Measurements from ENCODE around the gene WSB1. TPM values are rescaled to one million over a fixed set of nuclear protein-coding genes. Genes with fewer than 3 reads are reported as not detected.

Gene WSB1
- total and polyA plus RNA-seq, 10 of the 15 experiments (the other 5 are each of a cell fraction or from before 2014, with no cell fraction given) = 26.6 to 458 (median 101) TPM

DNA sequence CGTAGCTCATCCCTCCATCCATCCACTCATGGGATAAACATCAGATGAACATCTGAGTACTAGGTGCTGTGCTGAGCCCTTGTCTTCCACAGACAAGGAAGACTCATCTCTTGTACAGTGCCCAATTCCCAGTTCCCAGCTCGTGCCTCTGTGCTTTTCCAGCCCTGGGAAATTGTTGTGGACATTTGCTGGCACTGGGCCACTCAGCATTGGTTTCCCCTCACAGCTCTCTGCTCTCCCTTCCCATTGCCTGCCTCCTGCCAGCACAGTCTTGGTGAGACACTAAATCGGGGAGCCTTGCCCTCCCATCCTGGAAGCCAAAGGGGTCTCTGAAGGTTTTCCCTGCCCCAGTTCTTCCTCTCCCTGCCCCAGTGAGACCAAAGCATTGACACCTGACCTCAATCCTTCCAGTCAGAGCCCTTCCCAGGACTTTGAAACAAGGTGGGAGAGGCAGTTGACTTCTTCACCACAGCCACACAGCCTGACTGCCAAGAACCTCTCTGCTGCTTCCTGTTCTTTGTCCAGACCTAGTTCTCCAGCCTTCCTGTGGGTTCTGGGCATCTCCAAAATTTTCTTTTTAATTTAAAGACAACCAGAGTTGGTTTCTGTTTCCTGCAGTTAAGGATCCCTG lies 50.2 kb downstream of the WSB1 start (continued):
- TF ChIP-seq, protein P1, sequence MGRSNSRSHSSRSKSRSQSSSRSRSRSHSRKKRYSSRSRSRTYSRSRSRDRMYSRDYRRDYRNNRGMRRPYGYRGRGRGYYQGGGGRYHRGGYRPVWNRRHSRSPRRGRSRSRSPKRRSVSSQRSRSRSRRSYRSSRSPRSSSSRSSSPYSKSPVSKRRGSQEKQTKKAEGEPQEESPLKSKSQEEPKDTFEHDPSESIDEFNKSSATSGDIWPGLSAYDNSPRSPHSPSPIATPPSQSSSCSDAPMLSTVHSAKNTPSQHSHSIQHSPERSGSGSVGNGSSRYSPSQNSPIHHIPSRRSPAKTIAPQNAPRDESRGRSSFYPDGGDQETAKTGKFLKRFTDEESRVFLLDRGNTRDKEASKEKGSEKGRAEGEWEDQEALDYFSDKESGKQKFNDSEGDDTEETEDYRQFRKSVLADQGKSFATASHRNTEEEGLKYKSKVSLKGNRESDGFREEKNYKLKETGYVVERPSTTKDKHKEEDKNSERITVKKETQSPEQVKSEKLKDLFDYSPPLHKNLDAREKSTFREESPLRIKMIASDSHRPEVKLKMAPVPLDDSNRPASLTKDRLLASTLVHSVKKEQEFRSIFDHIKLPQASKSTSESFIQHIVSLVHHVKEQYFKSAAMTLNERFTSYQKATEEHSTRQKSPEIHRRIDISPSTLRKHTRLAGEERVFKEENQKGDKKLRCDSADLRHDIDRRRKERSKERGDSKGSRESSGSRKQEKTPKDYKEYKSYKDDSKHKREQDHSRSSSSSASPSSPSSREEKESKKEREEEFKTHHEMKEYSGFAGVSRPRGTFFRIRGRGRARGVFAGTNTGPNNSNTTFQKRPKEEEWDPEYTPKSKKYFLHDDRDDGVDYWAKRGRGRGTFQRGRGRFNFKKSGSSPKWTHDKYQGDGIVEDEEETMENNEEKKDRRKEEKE (IDR thresholded peaks at IDR 0.05) = no peak
- no peak for TF ChIP-seq CHD4 (IDR thresholded peaks at IDR 0.05)

DNA sequence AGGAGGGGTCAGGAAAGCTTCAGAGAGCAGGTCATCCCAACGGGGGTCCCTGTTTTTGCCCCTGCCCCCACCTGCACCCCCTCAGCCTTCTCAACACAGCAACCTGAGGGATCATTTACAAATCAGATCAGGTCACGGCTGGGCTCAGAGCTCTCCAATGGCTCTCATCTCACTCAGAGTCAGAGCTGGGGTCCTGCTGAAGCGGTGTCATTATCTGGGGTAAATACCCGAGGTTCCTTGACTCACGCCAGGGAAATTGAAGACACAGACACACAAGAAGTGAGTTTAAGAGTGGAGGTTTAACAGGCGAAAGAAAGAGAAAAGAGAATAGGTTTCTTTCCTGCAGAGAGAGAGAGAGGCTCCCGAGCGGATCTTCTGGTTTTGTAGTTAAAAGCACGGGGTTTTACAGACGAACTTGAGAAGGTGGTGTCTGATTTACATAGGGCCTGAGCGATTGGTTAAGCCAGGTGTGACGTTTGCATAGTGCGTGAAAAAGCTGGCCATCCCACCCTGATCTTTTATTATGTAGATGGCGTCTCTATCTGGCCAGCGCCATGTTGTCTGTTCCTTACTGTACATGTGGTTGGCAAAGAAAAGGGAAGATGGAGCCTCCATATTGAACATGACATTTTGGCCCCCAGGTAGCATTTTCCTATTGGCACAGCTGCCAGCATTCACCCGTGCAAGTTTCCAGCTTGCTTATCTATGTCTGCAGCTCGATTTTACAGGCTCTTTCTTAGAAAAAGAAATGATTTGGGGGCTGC lies 51.4 kb downstream of the WSB1 start:
- Histone ChIP-seq H3K4me1 (ENCODE audit: control insufficient read depth, insufficient read depth, low read length) (peaks cover 17% of the 10 kb centered on the region), H3K27me3 (replicated peaks in 1 of 2; ENCODE audit: control insufficient read depth in 2 of 2, insufficient read depth in 2 of 2, low read length in 1 of 2) (no peaks in the 10 kb centered on the region), H3K27ac (ENCODE audit: control insufficient read depth, insufficient read depth) (no peak overlapping the region), H3K9me3 (replicated peaks; ENCODE audit: control insufficient read depth, insufficient read depth, low read length) (no peaks in the 10 kb centered on the region), H3K36me3 (ENCODE audit: control insufficient read depth in 2 of 2, insufficient read depth in 2 of 2, low read length in 1 of 2) (no peaks in the 10 kb centered on the region), H3K4me3 (no peak overlapping the region), H3K79me2 (ENCODE audit: control insufficient read depth, insufficient read depth, low read length) (no peaks in the 10 kb centered on the region), H4K20me1 (ENCODE audit: control insufficient read depth, insufficient read depth) (no peaks in the 10 kb centered on the region), H3K9ac (ENCODE audit: control insufficient read depth, insufficient read depth, low read length) (no peak overlapping the region), H2AFZ (ENCODE audit: control insufficient read depth, low read depth, low read length) (no peak overlapping the region), H3K4me2 (ENCODE audit: control insufficient read depth, insufficient read depth) (no peak overlapping the region)
- SMC1A ChIA-PET (ENCODE audit: uncharacterized antibody, unreplicated experiment) = interaction anchor here (0.8 to 2.5 kb wide), 3 partner anchors 12 to 148 kb away, joined by 3 to 9 read pairs (median 3); no protein-coding TSS in a partner anchor
- in situ Hi-C loops (cut with MboI) (loop anchor here (10.0 kb wide), 1 partner anchor 59 kb away; no protein-coding TSS in a partner anchor), intact Hi-C loops (cut with micrococcal nuclease; ENCODE audit: unreplicated experiment) (loop anchor here (5.0 kb wide), 1 partner anchor 48 kb away; no protein-coding TSS in a partner anchor)
- BruUV-seq (replicated peaks) = no TSS peak
- no peak for FAIRE-seq
- POLR2A ChIA-PET = no interaction called here
- no peak for ATAC-seq
- 70% methylated on average over 17 of the region's 17 CpGs for WGBS (ENCODE audit: insufficient coverage, insufficient replicate concordance, low lambda C conversion rate, missing lambda C conversion rate)
- DNase-seq (ENCODE audit: low read depth, low spot score) = no peak
- CTCF ChIA-PET = interaction anchor here (1.0 to 1.5 kb wide), 3 partner anchors 9 to 109 kb away, joined by 5 to 11 read pairs (median 5); no protein-coding TSS in a partner anchor
- RAD21 ChIA-PET (ENCODE audit: unreplicated experiment) = interaction anchor here (1.3 to 2.0 kb wide), 3 partner anchors 12 to 109 kb away, joined by 3 to 5 read pairs (median 3); no protein-coding TSS in a partner anchor
- TF ChIP-seq PAX5 (IDR thresholded peaks at IDR 0.05; ENCODE audit: borderline replicate concordance, low read depth, low read length) (no peak), NFYB (IDR thresholded peaks at IDR 0.05; ENCODE audit: insufficient read depth, low read depth, low read length) (no peak), RCOR1 (conservative IDR thresholded peaks at IDR 0.05; ENCODE audit: low read depth, low read length) (no peak), WRNIP1 (IDR thresholded peaks at IDR 0.05; ENCODE audit: borderline replicate concordance, low read depth, low read length) (no peak), BCL11A (IDR thresholded peaks at IDR 0.05; ENCODE audit: low read depth, low read length) (no peak), NRF1 (conservative IDR thresholded peaks at IDR 0.05; ENCODE audit: low read depth, low read length) (no peak)
- TF ChIP-seq, protein P2, sequence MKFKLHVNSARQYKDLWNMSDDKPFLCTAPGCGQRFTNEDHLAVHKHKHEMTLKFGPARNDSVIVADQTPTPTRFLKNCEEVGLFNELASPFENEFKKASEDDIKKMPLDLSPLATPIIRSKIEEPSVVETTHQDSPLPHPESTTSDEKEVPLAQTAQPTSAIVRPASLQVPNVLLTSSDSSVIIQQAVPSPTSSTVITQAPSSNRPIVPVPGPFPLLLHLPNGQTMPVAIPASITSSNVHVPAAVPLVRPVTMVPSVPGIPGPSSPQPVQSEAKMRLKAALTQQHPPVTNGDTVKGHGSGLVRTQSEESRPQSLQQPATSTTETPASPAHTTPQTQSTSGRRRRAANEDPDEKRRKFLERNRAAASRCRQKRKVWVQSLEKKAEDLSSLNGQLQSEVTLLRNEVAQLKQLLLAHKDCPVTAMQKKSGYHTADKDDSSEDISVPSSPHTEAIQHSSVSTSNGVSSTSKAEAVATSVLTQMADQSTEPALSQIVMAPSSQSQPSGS (IDR thresholded peaks at IDR 0.05; ENCODE audit: low read length) = no peak

Measured in GM12878 (cell line).